Neural progenitor cell (in vitro differentiated cells): ENCODE measurements around the gene TGM5. TPM values are rescaled to one million over a fixed set of nuclear protein-coding genes. Genes with fewer than 3 reads are reported as not detected.

ENCODE experiments used
- DNase-seq: peaks from one replicate; pipeline ENCODE4 v3.0.0-alpha.2; 2016; ENCODE audit warnings: low spot score
- H2AFZ ChIP-seq: fragments of 200-600 bp; sonication (generic); replicated peaks from 2 replicates; pipeline ENCODE4 v1.6.1; 2016; ENCODE audit warnings: antibody characterized with exemption
- H3F3A ChIP-seq: fragments of 200-600 bp; sonication (generic); 2 replicates; pipeline ENCODE4 v1.6.1; 2016; ENCODE audit warnings: antibody characterized with exemption, low read depth
- H3K27ac ChIP-seq: fragments of 200-600 bp; sonication (generic); 2 replicates; pipeline ENCODE4 v1.5.1; 2016; ENCODE audit warnings: mild to moderate bottlenecking
- H3K27me3 ChIP-seq: fragments of 200-600 bp; sonication (generic); 2 replicates; pipeline ENCODE4 v1.6.1; 2016; ENCODE audit warnings: mild to moderate bottlenecking, moderate library complexity
- H3K36me3 ChIP-seq: fragments of 200-600 bp; sonication (generic); 2 replicates; pipeline ENCODE4 v1.5.1; 2016
- H3K4me1 ChIP-seq: fragments of 200-600 bp; sonication (generic); 2 replicates; pipeline ENCODE4 v1.6.1; 2016; ENCODE audit warnings: mixed run types
- H3K4me2 ChIP-seq: fragments of 200-600 bp; sonication (generic); 2 replicates; pipeline ENCODE4 v1.6.1; 2016
- H3K4me3 ChIP-seq: fragments of 200-600 bp; sonication (generic); 2 replicates; pipeline ENCODE4 v1.5.1; 2016
- H3K79me2 ChIP-seq: fragments of 200-600 bp; sonication (generic); 2 replicates; pipeline ENCODE4 v1.6.1; 2016; ENCODE audit warnings: low read depth
- H3K9ac ChIP-seq: fragments of 200-600 bp; sonication (generic); 2 replicates; pipeline ENCODE4 v1.6.1; 2016
- H3K9me3 ChIP-seq: fragments of 200-600 bp; sonication (generic); 2 replicates; pipeline ENCODE4 v1.5.1; 2016; ENCODE audit warnings: low read depth
- H4K20me1 ChIP-seq: fragments of 200-600 bp; sonication (generic); 2 replicates; pipeline ENCODE4 v1.6.1; 2016; ENCODE audit warnings: low read depth
- H3K27ac Mint-ChIP-seq: 3 replicates; pipeline ENCODE4 v1.8.0; 2021; ENCODE audit warnings: mixed read lengths
- H3K27me3 Mint-ChIP-seq: 2 replicates; pipeline ENCODE4 v1.8.0; 2022; ENCODE audit warnings: low read depth, mild to moderate bottlenecking, inconsistent platforms, moderate library complexity, mixed read lengths; ENCODE audit not compliant: insufficient read depth
- H3K36me3 Mint-ChIP-seq: 3 replicates; pipeline ENCODE4 v1.8.0; 2021; ENCODE audit warnings: mixed read lengths
- H3K4me1 Mint-ChIP-seq: 3 replicates; pipeline ENCODE4 v1.8.0; 2021; ENCODE audit warnings: mixed read lengths
- H3K4me3 Mint-ChIP-seq: 3 replicates; pipeline ENCODE4 v1.8.0; 2021; ENCODE audit warnings: mild to moderate bottlenecking, moderate library complexity, mixed read lengths
- H3K9me3 Mint-ChIP-seq: 3 replicates; pipeline ENCODE4 v1.8.0; 2020; ENCODE audit warnings: mixed read lengths
- CTCF ChIP-seq: fragments of 200-600 bp; sonication (generic); IDR thresholded peaks from 2 replicates; pipeline ENCODE4 v1.5.1; 2017; ENCODE audit warnings: antibody characterized with exemption, mild to moderate bottlenecking
- EZH2 ChIP-seq: fragments of 200-600 bp; sonication (generic); IDR thresholded peaks from 2 replicates; pipeline ENCODE4 v1.6.1; 2017; ENCODE audit warnings: antibody characterized with exemption, mild to moderate bottlenecking, moderate library complexity
- EZH2phosphoT487 ChIP-seq: fragments of 200-600 bp; sonication (generic); IDR thresholded peaks from 2 replicates; pipeline ENCODE4 v1.6.1; 2017; ENCODE audit warnings: antibody characterized with exemption
- total RNA-seq: library from RNA; depleted of rRNA; stranded (reverse); fragments of >200 nt; gene quantifications from 2 replicates; pipeline ENCODE4 v1.2.3, GENCODE V29; 2015; ENCODE audit warnings: low replicate concordance

TGM5 gene
- total RNA-seq, 1 donor from 2014 or later: not detected

GRCh38 chr15:43219929-43220928 lies 46.5 kb downstream of the TGM5 start:
- Histone ChIP-seq H3K27me3 (peaks cover 9% of the 10 kb centered on the region), H3F3A (no peaks in the 10 kb centered on the region), H3K36me3 (no peaks in the 10 kb centered on the region), H2AFZ (no peak overlapping the region), H3K79me2 (no peaks in the 10 kb centered on the region), H3K4me2 (no peak overlapping the region), H3K9me3 (no peaks in the 10 kb centered on the region), H3K4me1 (no peaks in the 10 kb centered on the region), H3K27ac (no peak overlapping the region), H3K9ac (no peak overlapping the region), H4K20me1 (no peaks in the 10 kb centered on the region), H3K4me3 (no peak overlapping the region)
- H3K27ac Mint-ChIP-seq: no peak overlapping the region
- no peaks in the 10 kb centered on the region for H3K36me3 Mint-ChIP-seq
- no peaks in the 10 kb centered on the region for H3K27me3 Mint-ChIP-seq
- H3K4me1 Mint-ChIP-seq: peaks cover 6% of the 10 kb centered on the region
- H3K4me3 Mint-ChIP-seq: no peak overlapping the region
- no peak for DNase-seq
- H3K9me3 Mint-ChIP-seq: no peaks in the 10 kb centered on the region
- TF ChIP-seq EZH2 (no peak), CTCF (no peak), EZH2phosphoT487 (no peak)

GRCh38 chr15:43218908-43219706 lies 47.6 kb downstream of the TGM5 start:
- Histone ChIP-seq H3K36me3 (no peaks in the 10 kb centered on the region), H3K27me3 (no peaks in the 10 kb centered on the region), H4K20me1 (no peaks in the 10 kb centered on the region), H3K27ac (no peak overlapping the region), H3F3A (no peaks in the 10 kb centered on the region), H3K9ac (no peak overlapping the region), H3K79me2 (no peaks in the 10 kb centered on the region), H2AFZ (peak overlapping the region; percentile 78), H3K4me3 (no peak overlapping the region), H3K4me2 (no peak overlapping the region), H3K9me3 (no peaks in the 10 kb centered on the region), H3K4me1 (no peaks in the 10 kb centered on the region)
- Mint-ChIP-seq H3K27ac (no peak overlapping the region), H3K27me3 (peaks cover 2% of the 10 kb centered on the region), H3K36me3 (no peaks in the 10 kb centered on the region), H3K4me1 (peaks cover 8% of the 10 kb centered on the region), H3K4me3 (no peak overlapping the region), H3K9me3 (no peaks in the 10 kb centered on the region)
- peak; percentile 71 for TF ChIP-seq CTCF
- TF ChIP-seq EZH2: no peak
- peak; percentile 86 for DNase-seq

- Histone ChIP-seq H3K27me3 (no peaks in the 10 kb centered on the region), H3K4me2 (no peak overlapping the region), H2AFZ (no peak overlapping the region), H3K9me3 (no peaks in the 10 kb centered on the region), H3K79me2 (no peaks in the 10 kb centered on the region), H3K9ac (no peak overlapping the region), H4K20me1 (no peaks in the 10 kb centered on the region), H3K4me3 (no peak overlapping the region), H3K36me3 (no peaks in the 10 kb centered on the region), H3K27ac (no peak overlapping the region), H3K4me1 (no peaks in the 10 kb centered on the region), H3F3A (no peaks in the 10 kb centered on the region)
- Mint-ChIP-seq H3K9me3 (no peaks in the 10 kb centered on the region), H3K27ac (no peak overlapping the region), H3K27me3 (peaks cover 2% of the 10 kb centered on the region), H3K4me1 (peaks cover 8% of the 10 kb centered on the region), H3K36me3 (no peaks in the 10 kb centered on the region), H3K4me3 (no peak overlapping the region)
- TF ChIP-seq EZH2 (no peak), CTCF (no peak), EZH2phosphoT487 (no peak)
- no peak for DNase-seq
Observed at GRCh38 chr15:43215961-43216360, 50.8 kb downstream of the TGM5 start.
